Measurements from ENCODE around the gene GCC1. TPM values are rescaled to one million over a fixed set of nuclear protein-coding genes. Genes with fewer than 3 reads are reported as not detected.

GCC1 gene
- total RNA-seq, 2 donors from 2014 or later, result 22.5 to 32.3 TPM

- H3K9me3 ChIP-seq, result no peaks in the 10 kb centered on the region
- DNase-seq (ENCODE audit: low spot score), result no peak
- no peak overlapping the region for H3K27ac ChIP-seq
- H3K4me3 ChIP-seq, result no peak overlapping the region
- TF ChIP-seq POLR2AphosphoS5 (IDR thresholded peaks at IDR 0.05), result no peak
- no peak for TF ChIP-seq CTCF (IDR thresholded peaks at IDR 0.05)
- no peak for TF ChIP-seq POLR2A (IDR thresholded peaks at IDR 0.05)
- H3K36me3 ChIP-seq, result no peaks in the 10 kb centered on the region
- intact Hi-C loops (cut with DNase I), result no loop called here
- no peaks in the 10 kb centered on the region for H3K27me3 ChIP-seq (replicated peaks; ENCODE audit: insufficient read depth)
- no peaks in the 10 kb centered on the region for H3K4me1 ChIP-seq (replicated peaks)
Observed at GRCh38 chr7:127625331-127625730, 39.9 kb upstream of the GCC1 start.

GRCh38 chr7:127620406-127621233, 35.2 kb upstream of the GCC1 start:
- Histone ChIP-seq H3K27me3 (replicated peaks; ENCODE audit: insufficient read depth) (peaks cover 9% of the 10 kb centered on the region), H3K9me3 (no peaks in the 10 kb centered on the region), H3K4me3 (no peak overlapping the region), H3K4me1 (replicated peaks) (no peaks in the 10 kb centered on the region), H3K27ac (no peak overlapping the region), H3K36me3 (no peaks in the 10 kb centered on the region)
- no peak for DNase-seq (ENCODE audit: low spot score)
- intact Hi-C loops (cut with DNase I), result no loop called here
- TF ChIP-seq POLR2AphosphoS5 (IDR thresholded peaks at IDR 0.05) (no peak), CTCF (IDR thresholded peaks at IDR 0.05) (no peak), POLR2A (IDR thresholded peaks at IDR 0.05) (no peak)
- 2% methylated on average over 24 of the region's 24 CpGs for WGBS

- no peaks in the 10 kb centered on the region for H3K36me3 ChIP-seq
- intact Hi-C loops (cut with DNase I), result no loop called here
- TF ChIP-seq CTCF (IDR thresholded peaks at IDR 0.05), result no peak
- TF ChIP-seq POLR2A (IDR thresholded peaks at IDR 0.05), result no peak
- no peak for TF ChIP-seq POLR2AphosphoS5 (IDR thresholded peaks at IDR 0.05)
- no peak overlapping the region for H3K4me3 ChIP-seq
- H3K9me3 ChIP-seq, result no peaks in the 10 kb centered on the region
- H3K27ac ChIP-seq, result no peak overlapping the region
- H3K27me3 ChIP-seq (replicated peaks; ENCODE audit: insufficient read depth), result peaks cover 9% of the 10 kb centered on the region
- DNase-seq (ENCODE audit: low spot score), result no peak
- H3K4me1 ChIP-seq (replicated peaks), result no peaks in the 10 kb centered on the region
- WGBS, result 4% methylated on average over 27 of the region's 27 CpGs
Observed at GRCh38 chr7:127619681-127620405, 34.4 kb upstream of the GCC1 start.

- Histone ChIP-seq H3K4me3 (no peak overlapping the region), H3K36me3 (no peaks in the 10 kb centered on the region), H3K27me3 (replicated peaks; ENCODE audit: insufficient read depth) (peaks cover 9% of the 10 kb centered on the region), H3K4me1 (replicated peaks) (no peaks in the 10 kb centered on the region), H3K9me3 (no peaks in the 10 kb centered on the region), H3K27ac (no peak overlapping the region)
- intact Hi-C loops (cut with DNase I), result no loop called here
- TF ChIP-seq POLR2AphosphoS5 (IDR thresholded peaks at IDR 0.05) (no peak), CTCF (IDR thresholded peaks at IDR 0.05) (no peak), POLR2A (IDR thresholded peaks at IDR 0.05) (no peak)
- 67% methylated on average over 1 of the region's 1 CpG for WGBS
- no peak for DNase-seq (ENCODE audit: low spot score)
Observed at GRCh38 chr7:127618775-127619174, 33.4 kb upstream of the GCC1 start.

Data from prostate gland (tissue), 2 donors.